K562 (cell line): ENCODE data around the gene NKAPL. TPM values are rescaled to one million over a fixed set of nuclear protein-coding genes. Genes with fewer than 3 reads are reported as not detected.

Experiments
- BRD4 ChIP-seq: fragments of 200-600 bp; sonication (generic); IDR thresholded peaks from 2 replicates; pipeline ENCODE4 v1.6.1; 2017; ENCODE audit warnings: inconsistent platforms
- CREBBP ChIP-seq: IDR thresholded peaks from one replicate; pipeline ENCODE4 v1.6.1; 2012; ENCODE audit warnings: low read depth, mild to moderate bottlenecking, control low read depth, inconsistent platforms, low read length
- GATA2 ChIP-seq: sonication (generic); formaldehyde crosslinking; IDR thresholded peaks from 2 replicates; pipeline ENCODE4 v1.4.0; 2020; ENCODE audit warnings: mild to moderate bottlenecking, missing genetic modification reagents
- HOXB6 ChIP-seq: fragments of 250-450 bp; sonication (Bioruptor Pico); IDR thresholded peaks from 2 replicates; pipeline ENCODE4 v1.5.1; 2022; ENCODE audit warnings: mild to moderate bottlenecking, borderline replicate concordance
- MYBL2 ChIP-seq, 2 experiments: fragments of 450-650 bp in 1 of 2; sonication (generic) in 1 of 2; formaldehyde crosslinking in 1 of 2; IDR thresholded peaks; 2 replicates each; pipeline versions ENCODE4 v1.6.1 to v1.8.1; 2017 to 2022; ENCODE audit warnings: borderline replicate concordance in 1 of 2, inconsistent platforms in 1 of 2, low read depth in 1 of 2, mild to moderate bottlenecking in 1 of 2, missing genetic modification reagents in 1 of 2, moderate library complexity in 1 of 2
- NUFIP1 ChIP-seq: fragments of 450-650 bp; IDR thresholded peaks from 2 replicates; pipeline ENCODE4 v1.6.1; 2018; ENCODE audit not compliant: partially characterized antibody
- POLR2AphosphoS5 ChIP-seq: IDR thresholded peaks from 2 replicates; pipeline ENCODE4 v1.6.1; 2011; ENCODE audit warnings: mild to moderate bottlenecking, low read depth, low read length, moderate library complexity; ENCODE audit not compliant: control insufficient read depth, insufficient read depth
- POLR3G ChIP-seq: IDR thresholded peaks from 2 replicates; pipeline ENCODE4 v1.6.1; 2011; ENCODE audit not compliant: insufficient read length, insufficient replicate concordance; ENCODE audit errors: extremely low read depth
- RHOXF2B ChIP-seq: fragments of 250-450 bp; sonication (Bioruptor Pico); conservative IDR thresholded peaks from 2 replicates; pipeline ENCODE4 v1.5.1; 2021
- SUPT5H ChIP-seq: fragments of 450-650 bp; IDR thresholded peaks from 2 replicates; pipeline ENCODE4 v1.6.1; 2016
- XRCC4 ChIP-seq: IDR thresholded peaks from one replicate; pipeline ENCODE4 v1.6.1; 2011; ENCODE audit not compliant: insufficient read depth, insufficient read length; ENCODE audit errors: extremely low read depth
- YY1 ChIP-seq, 3 experiments: IDR thresholded peaks; 2 replicates each; pipeline ENCODE4 v1.6.1; 2011; ENCODE audit warnings: low read length in 2 of 3, mild to moderate bottlenecking in 2 of 3, moderate library complexity in 2 of 3, borderline replicate concordance in 1 of 3, control low read depth in 1 of 3, low read depth in 1 of 3; ENCODE audit not compliant: insufficient read depth in 3 of 3, insufficient replicate concordance in 2 of 3, control insufficient read depth in 1 of 3, insufficient read length in 1 of 3; ENCODE audit errors: extremely low read depth in 1 of 3
- ZNF134 ChIP-seq: fragments of 250-450 bp; sonication (Bioruptor Pico); conservative IDR thresholded peaks from 2 replicates; pipeline ENCODE4 v1.4.0; 2020
- ZNF212 ChIP-seq: fragments of 450-650 bp; formaldehyde crosslinking; IDR thresholded peaks from 2 replicates; pipeline ENCODE4 v1.4.0; 2020; ENCODE audit warnings: mild to moderate bottlenecking
- ZNF41 ChIP-seq: fragments of 250-450 bp; sonication (Bioruptor Pico); conservative IDR thresholded peaks from 2 replicates; pipeline ENCODE4 v1.4.0; 2020; ENCODE audit warnings: mild to moderate bottlenecking
- ZNF583 ChIP-seq: fragments of 250-450 bp; sonication (Bioruptor Pico); IDR thresholded peaks from 2 replicates; pipeline ENCODE4 v1.4.0; 2020
- ZNF644 ChIP-seq: fragments of 200-800 bp; sonication (Bioruptor generic); IDR thresholded peaks from 2 replicates; pipeline ENCODE4 v1.6.1; 2016; ENCODE audit warnings: low read depth, missing genetic modification characterization, missing compliant biosample characterization
- polyA plus RNA-seq, 8 experiments: library from polyadenylated mRNA; depleted of rRNA in 4 of 8; stranded (reverse) in 5 of 8; unstranded in 3 of 8; fragments of >200 nt; fragmentation: Nextera tagmentation in 2 of 8; fragmentation: Illumina TruSeq in 1 of 8; extraction: Ambion mirVana in 2 of 8; extraction: Trizol in 1 of 8; gene quantifications; 2 replicates each; pipeline versions ENCODE4 v1.2.1 to v1.2.3, GENCODE V29; 2011 to 2014; ENCODE audit warnings: inconsistent platforms in 1 of 8, missing spikeins in 1 of 8
- total RNA-seq, 7 experiments: library from RNA; depleted of rRNA in 6 of 7; stranded (reverse); fragments of >200 nt in 6 of 7; fragmentation: Illumina TruSeq in 2 of 7; extraction: Trizol in 2 of 7; gene quantifications; 2 replicates each; pipeline versions ENCODE4 v1.2.1 to v1.2.3, GENCODE V29; 2011 to 2021; ENCODE audit warnings: low replicate concordance in 1 of 7
- TF ChIP-seq, protein P1 (sequence below): fragments of 250-450 bp; sonication (Bioruptor Pico); IDR thresholded peaks from 2 replicates; pipeline ENCODE4 v1.5.0; 2021; ENCODE audit warnings: mild to moderate bottlenecking, borderline replicate concordance
- TF ChIP-seq, protein P2 (sequence below): fragments of 250-450 bp; sonication (Bioruptor Pico); IDR thresholded peaks from 2 replicates; pipeline ENCODE4 v1.8.0; 2021; ENCODE audit warnings: mild to moderate bottlenecking, moderate library complexity
- TF ChIP-seq, protein P3 (sequence below): fragments of 450-650 bp; formaldehyde crosslinking; conservative IDR thresholded peaks from 2 replicates; pipeline ENCODE4 v1.4.0; 2022; ENCODE audit warnings: mild to moderate bottlenecking, missing genetic modification characterization
- TF ChIP-seq, protein P4 (sequence below): fragments of 250-450 bp; sonication (Bioruptor Pico); IDR thresholded peaks from 2 replicates; pipeline ENCODE4 v1.5.1; 2021; ENCODE audit warnings: mild to moderate bottlenecking

The NKAPL gene
- total and polyA plus RNA-seq, 9 of the 15 experiments (the other 6 are each of a cell fraction or from before 2014, with no cell fraction given): not detected

DNA sequence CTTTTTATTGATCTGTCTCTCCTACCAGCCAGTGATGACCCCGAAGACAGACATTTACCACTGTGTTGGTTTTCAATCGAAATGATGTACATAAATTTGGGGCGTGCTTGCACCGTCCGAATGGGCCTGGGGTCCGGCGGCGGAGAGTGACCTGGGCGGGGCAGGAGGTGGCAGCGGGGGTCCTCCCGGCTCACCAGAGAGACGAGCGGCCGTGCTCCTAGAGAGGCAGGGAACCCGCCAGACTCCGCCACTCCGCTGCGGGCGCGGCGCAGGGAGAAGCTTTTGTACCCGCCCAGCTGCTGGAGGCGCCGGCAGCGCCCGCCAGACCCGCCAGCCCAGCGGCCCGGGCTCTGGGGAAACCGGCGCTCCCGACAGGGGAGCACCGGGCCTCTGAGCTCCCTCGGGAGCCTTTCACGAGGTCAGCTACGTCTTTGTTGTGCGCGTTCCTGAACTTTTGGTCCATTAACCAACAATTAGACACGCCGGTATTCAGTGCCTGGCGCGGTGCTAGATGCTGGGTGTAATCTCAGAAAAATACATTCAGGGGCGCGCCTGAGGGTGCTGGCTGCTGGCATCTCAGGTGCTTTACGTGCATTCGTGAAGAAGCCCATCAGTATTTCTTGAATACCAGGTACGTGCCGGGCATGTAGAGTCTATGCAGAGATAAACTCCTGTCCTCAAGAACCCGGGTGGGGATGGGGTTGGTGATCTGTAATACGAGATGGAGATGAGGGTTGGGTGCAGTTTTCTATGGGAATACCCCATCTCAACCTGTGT lies 22.4 kb downstream of the NKAPL start, which contains the start of gene PGBD1 (continued):
- TF ChIP-seq ZNF583 (CRISPR knock-in tag): no peak
- TF ChIP-seq YY1 (IDR thresholded peaks at IDR 0.05; ENCODE audit: borderline replicate concordance in 1 of 3, control insufficient read depth in 1 of 3, extremely low read depth in 1 of 3, insufficient read depth in 3 of 3, insufficient read length in 1 of 3, insufficient replicate concordance in 2 of 3, low read depth in 1 of 3, low read length in 2 of 3): peak in 1 of 3 experiments; percentile 70
- TF ChIP-seq XRCC4: no peak
- TF ChIP-seq ZNF41 (CRISPR knock-in tag): no peak
- TF ChIP-seq BRD4: no peak
- TF ChIP-seq, protein P1, sequence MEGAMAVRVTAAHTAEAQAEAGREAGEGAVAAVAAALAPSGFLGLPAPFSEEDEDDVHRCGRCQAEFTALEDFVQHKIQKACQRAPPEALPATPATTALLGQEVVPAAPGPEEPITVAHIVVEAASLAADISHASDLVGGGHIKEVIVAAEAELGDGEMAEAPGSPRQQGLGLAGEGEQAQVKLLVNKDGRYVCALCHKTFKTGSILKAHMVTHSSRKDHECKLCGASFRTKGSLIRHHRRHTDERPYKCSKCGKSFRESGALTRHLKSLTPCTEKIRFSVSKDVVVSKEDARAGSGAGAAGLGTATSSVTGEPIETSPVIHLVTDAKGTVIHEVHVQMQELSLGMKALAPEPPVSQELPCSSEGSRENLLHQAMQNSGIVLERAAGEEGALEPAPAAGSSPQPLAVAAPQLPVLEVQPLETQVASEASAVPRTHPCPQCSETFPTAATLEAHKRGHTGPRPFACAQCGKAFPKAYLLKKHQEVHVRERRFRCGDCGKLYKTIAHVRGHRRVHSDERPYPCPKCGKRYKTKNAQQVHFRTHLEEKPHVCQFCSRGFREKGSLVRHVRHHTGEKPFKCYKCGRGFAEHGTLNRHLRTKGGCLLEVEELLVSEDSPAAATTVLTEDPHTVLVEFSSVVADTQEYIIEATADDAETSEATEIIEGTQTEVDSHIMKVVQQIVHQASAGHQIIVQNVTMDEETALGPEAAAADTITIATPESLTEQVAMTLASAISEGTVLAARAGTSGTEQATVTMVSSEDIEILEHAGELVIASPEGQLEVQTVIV (CRISPR knock-in tag): no peak
- TF ChIP-seq, protein P2, sequence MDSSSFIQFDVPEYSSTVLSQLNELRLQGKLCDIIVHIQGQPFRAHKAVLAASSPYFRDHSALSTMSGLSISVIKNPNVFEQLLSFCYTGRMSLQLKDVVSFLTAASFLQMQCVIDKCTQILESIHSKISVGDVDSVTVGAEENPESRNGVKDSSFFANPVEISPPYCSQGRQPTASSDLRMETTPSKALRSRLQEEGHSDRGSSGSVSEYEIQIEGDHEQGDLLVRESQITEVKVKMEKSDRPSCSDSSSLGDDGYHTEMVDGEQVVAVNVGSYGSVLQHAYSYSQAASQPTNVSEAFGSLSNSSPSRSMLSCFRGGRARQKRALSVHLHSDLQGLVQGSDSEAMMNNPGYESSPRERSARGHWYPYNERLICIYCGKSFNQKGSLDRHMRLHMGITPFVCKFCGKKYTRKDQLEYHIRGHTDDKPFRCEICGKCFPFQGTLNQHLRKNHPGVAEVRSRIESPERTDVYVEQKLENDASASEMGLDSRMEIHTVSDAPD: no peak
- TF ChIP-seq NUFIP1: no peak
- TF ChIP-seq, protein P3, sequence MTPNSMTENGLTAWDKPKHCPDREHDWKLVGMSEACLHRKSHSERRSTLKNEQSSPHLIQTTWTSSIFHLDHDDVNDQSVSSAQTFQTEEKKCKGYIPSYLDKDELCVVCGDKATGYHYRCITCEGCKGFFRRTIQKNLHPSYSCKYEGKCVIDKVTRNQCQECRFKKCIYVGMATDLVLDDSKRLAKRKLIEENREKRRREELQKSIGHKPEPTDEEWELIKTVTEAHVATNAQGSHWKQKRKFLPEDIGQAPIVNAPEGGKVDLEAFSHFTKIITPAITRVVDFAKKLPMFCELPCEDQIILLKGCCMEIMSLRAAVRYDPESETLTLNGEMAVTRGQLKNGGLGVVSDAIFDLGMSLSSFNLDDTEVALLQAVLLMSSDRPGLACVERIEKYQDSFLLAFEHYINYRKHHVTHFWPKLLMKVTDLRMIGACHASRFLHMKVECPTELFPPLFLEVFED (CRISPR knock-in tag): no peak
- TF ChIP-seq POLR3G: no peak
- peak; percentile 50; the same call in 1 of the 2 replicates for TF ChIP-seq POLR2AphosphoS5
- TF ChIP-seq HOXB6 (CRISPR knock-in tag): no peak
- no peak for TF ChIP-seq MYBL2 (IDR thresholded peaks at IDR 0.05; ENCODE audit: low read depth)
- TF ChIP-seq MYBL2 (CRISPR knock-in tag; IDR thresholded peaks at IDR 0.05; ENCODE audit: borderline replicate concordance): no peak
- no peak for TF ChIP-seq ZNF644 (tag)
- no peak for TF ChIP-seq RHOXF2B (CRISPR knock-in tag)
- no peak for TF ChIP-seq ZNF212 (CRISPR knock-in tag)
- TF ChIP-seq GATA2 (CRISPR knock-in tag): no peak
- no peak for TF ChIP-seq CREBBP
- TF ChIP-seq SUPT5H: peak; percentile 70
- no peak for TF ChIP-seq ZNF134 (CRISPR knock-in tag)
- TF ChIP-seq, protein P4, sequence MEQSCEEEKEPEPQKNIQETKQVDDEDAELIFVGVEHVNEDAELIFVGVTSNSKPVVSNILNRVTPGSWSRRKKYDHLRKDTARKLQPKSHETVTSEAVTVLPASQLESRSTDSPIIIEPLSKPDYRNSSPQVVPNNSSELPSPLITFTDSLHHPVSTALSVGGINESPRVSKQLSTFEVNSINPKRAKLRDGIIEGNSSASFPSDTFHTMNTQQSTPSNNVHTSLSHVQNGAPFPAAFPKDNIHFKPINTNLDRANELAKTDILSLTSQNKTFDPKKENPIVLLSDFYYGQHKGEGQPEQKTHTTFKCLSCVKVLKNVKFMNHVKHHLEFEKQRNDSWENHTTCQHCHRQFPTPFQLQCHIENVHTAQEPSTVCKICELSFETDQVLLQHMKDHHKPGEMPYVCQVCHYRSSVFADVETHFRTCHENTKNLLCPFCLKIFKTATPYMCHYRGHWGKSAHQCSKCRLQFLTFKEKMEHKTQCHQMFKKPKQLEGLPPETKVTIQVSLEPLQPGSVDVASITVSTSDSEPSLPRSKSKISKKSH (CRISPR knock-in tag): no peak
